ENCODE data around the gene RBFOX2. TPM values are rescaled to one million over a fixed set of nuclear protein-coding genes. Genes with fewer than 3 reads are reported as not detected.

Gene RBFOX2
- total and polyA plus RNA-seq, 10 of the 15 experiments (the other 5 are each of a cell fraction or from before 2014, with no cell fraction given) = 0.01 to 2.7 (median 0.17) TPM; not detected in 4

DNA sequence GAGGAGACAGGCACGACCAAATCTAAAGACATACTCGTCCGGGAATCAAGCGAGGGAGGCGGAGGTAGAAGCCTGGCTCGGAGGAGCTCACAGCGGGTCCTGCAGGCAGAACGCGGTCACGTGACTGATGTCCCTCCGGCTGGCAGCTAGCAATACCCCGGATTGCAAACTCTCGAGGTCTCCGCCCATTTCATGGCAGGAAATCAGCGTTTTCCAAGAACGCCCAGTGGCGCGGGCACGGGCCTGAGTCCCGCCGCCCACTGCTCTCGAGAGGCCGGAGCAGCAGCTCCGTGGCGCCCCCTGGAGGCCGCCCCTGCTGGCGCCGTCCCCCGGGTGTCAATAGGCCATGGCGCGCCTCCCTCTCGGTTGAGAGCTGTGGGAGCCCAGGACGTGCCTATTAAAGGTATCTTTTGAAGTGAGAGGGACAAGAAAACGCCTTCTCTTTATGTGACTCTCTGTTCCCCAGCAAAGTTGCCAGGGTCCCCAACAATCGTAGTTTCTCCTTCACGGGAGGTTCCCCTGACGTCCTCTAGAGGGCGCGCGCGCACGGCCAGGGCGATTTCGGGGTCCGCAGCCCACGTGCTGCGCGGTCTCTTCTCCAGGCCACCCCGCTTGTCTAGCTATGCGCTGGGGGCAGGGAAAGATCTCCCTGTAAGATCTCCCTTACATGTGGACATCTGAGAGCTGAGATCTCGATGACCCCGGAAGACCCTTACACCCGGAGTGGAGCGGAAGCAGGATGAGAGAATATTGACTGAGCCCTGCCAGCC is 37.3 kb upstream of the RBFOX2 start:
- intact Hi-C loops (cut with micrococcal nuclease; ENCODE audit: unreplicated experiment) = loop anchor here (1.0 to 5.0 kb wide), 2 partner anchors 56 to 135 kb away; no protein-coding TSS in a partner anchor
- peak overlapping the region; percentile 81 for H2AFZ ChIP-seq (ENCODE audit: control insufficient read depth, low read depth, low read length)
- no peak overlapping the region for H3K27ac ChIP-seq (ENCODE audit: control insufficient read depth, insufficient read depth)
- no peaks in the 10 kb centered on the region for H3K79me2 ChIP-seq (ENCODE audit: control insufficient read depth, insufficient read depth, low read length)
- peak overlapping the region; percentile 48 for H3K4me2 ChIP-seq (ENCODE audit: control insufficient read depth, insufficient read depth)
- ATAC-seq = peak; percentile 91
- FAIRE-seq = peak; percentile 68
- ChIA-PET SMC1A (ENCODE audit: uncharacterized antibody, unreplicated experiment) (interaction anchor here (0.7 to 2.8 kb wide), 7 partner anchors 40 to 439 kb away, joined by 3 to 15 read pairs (median 3); no protein-coding TSS in a partner anchor), RAD21 (ENCODE audit: unreplicated experiment) (interaction anchor here (0.7 to 2.3 kb wide), 11 partner anchors 20 to 439 kb away, joined by 3 to 18 read pairs (median 4); partner anchors contain the start of gene APOL2), CTCF (interaction anchor here (0.5 to 2.8 kb wide), 71 partner anchors 10 to 715 kb away, joined by 3 to 35 read pairs (median 4); partner anchors contain the start of genes APOL2 and RBFOX2), POLR2A (no interaction called here)
- H3K27me3 ChIP-seq (replicated peaks in 1 of 2; ENCODE audit: control insufficient read depth in 2 of 2, insufficient read depth in 2 of 2, low read length in 1 of 2) = no peaks in the 10 kb centered on the region; a peak in 1 of 4 replicates
- no peak for DNase-seq (ENCODE audit: low read depth, low spot score)
- WGBS (ENCODE audit: insufficient coverage, insufficient replicate concordance, low lambda C conversion rate, missing lambda C conversion rate) = 8% methylated on average over 54 of the region's 54 CpGs
- H3K4me3 ChIP-seq = peak overlapping the region; percentile 46
- no peaks in the 10 kb centered on the region for H3K9me3 ChIP-seq (replicated peaks; ENCODE audit: control insufficient read depth, insufficient read depth, low read length)
- in situ Hi-C loops (cut with MboI) = no loop called here
- H3K36me3 ChIP-seq (ENCODE audit: control insufficient read depth in 2 of 2, insufficient read depth in 2 of 2, low read length in 1 of 2) = no peaks in the 10 kb centered on the region
- H4K20me1 ChIP-seq (ENCODE audit: control insufficient read depth, insufficient read depth) = no peaks in the 10 kb centered on the region
- H3K4me1 ChIP-seq (ENCODE audit: control insufficient read depth, insufficient read depth, low read length) = no peaks in the 10 kb centered on the region; the same call in 1 of the 2 replicates
- BruUV-seq (replicated peaks) = no TSS peak
- no peak overlapping the region for H3K9ac ChIP-seq (ENCODE audit: control insufficient read depth, insufficient read depth, low read length)
- TF ChIP-seq IKZF1 (conservative IDR thresholded peaks at IDR 0.05) (peak; percentile 32; the same call in 1 of the 2 replicates), ZNF207 (IDR thresholded peaks at IDR 0.05; ENCODE audit: borderline replicate concordance) (0 out of 2 replicates have a peak, but pooled peaks have one; percentile 55), SMC3 (IDR thresholded peaks at IDR 0.05; ENCODE audit: borderline replicate concordance, low read length) (peak; percentile 51), CREB1 (IDR thresholded peaks at IDR 0.05; ENCODE audit: low read depth) (no peak), NFYA (IDR thresholded peaks at IDR 0.05; ENCODE audit: borderline replicate concordance, low read depth, low read length) (no peak), GATAD2B (conservative IDR thresholded peaks at IDR 0.05; ENCODE audit: low read depth) (0 out of 2 replicates have a peak, but pooled peaks have one; percentile 44), IRF4 (IDR thresholded peaks at IDR 0.05; ENCODE audit: low read depth, low read length) (no peak), NR2F1 (conservative IDR thresholded peaks at IDR 0.05) (peak; percentile 66), CTCF (IDR thresholded peaks at IDR 0.05 in 2 of 3, conservative IDR thresholded peaks at IDR 0.05 in 1 of 3; ENCODE audit: control insufficient read depth in 2 of 3, extremely low read depth in 1 of 3, insufficient read depth in 1 of 3, low read depth in 3 of 3, low read length in 3 of 3) (peak; percentile 58 to 97 (median 91)), MTA2 (IDR thresholded peaks at IDR 0.05; ENCODE audit: low read depth) (0 out of 2 replicates have a peak, but pooled peaks have one; percentile 9), ZNF622 (IDR thresholded peaks at IDR 0.05) (no peak), BRCA1 (IDR thresholded peaks at IDR 0.05; ENCODE audit: low read depth, low read length) (no peak), EED (IDR thresholded peaks at IDR 0.05; ENCODE audit: low read depth) (0 out of 2 replicates have a peak, but pooled peaks have one; percentile 9), JUND (IDR thresholded peaks at IDR 0.05; ENCODE audit: low read depth, low read length) (no peak), YBX1 (IDR thresholded peaks at IDR 0.05) (no peak), FOXM1 (IDR thresholded peaks at IDR 0.05; ENCODE audit: low read depth, low read length) (no peak), RUNX3 (IDR thresholded peaks at IDR 0.05; ENCODE audit: low read length) (no peak), MAX (IDR thresholded peaks at IDR 0.05; ENCODE audit: low read depth, low read length) (peak; percentile 42; the same call in 1 of the 2 replicates), YY1 (IDR thresholded peaks at IDR 0.05; ENCODE audit: low read depth, low read length) (0 out of 2 replicates have a peak, but pooled peaks have one; percentile 45)
- TF ChIP-seq, protein P1, sequence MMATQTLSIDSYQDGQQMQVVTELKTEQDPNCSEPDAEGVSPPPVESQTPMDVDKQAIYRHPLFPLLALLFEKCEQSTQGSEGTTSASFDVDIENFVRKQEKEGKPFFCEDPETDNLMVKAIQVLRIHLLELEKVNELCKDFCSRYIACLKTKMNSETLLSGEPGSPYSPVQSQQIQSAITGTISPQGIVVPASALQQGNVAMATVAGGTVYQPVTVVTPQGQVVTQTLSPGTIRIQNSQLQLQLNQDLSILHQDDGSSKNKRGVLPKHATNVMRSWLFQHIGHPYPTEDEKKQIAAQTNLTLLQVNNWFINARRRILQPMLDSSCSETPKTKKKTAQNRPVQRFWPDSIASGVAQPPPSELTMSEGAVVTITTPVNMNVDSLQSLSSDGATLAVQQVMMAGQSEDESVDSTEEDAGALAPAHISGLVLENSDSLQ (IDR thresholded peaks at IDR 0.05) = peak; percentile 13; the same call in 1 of the 2 replicates
- TF ChIP-seq, protein P2, sequence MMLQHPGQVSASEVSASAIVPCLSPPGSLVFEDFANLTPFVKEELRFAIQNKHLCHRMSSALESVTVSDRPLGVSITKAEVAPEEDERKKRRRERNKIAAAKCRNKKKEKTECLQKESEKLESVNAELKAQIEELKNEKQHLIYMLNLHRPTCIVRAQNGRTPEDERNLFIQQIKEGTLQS (IDR thresholded peaks at IDR 0.05; ENCODE audit: borderline replicate concordance, extremely low read depth, low read depth, low read length) = peak; percentile 45; the same call in 1 of the 2 replicates

Measured in GM12878 (cell line).